Measurements from ENCODE around the gene CRTAC1.

DNA sequence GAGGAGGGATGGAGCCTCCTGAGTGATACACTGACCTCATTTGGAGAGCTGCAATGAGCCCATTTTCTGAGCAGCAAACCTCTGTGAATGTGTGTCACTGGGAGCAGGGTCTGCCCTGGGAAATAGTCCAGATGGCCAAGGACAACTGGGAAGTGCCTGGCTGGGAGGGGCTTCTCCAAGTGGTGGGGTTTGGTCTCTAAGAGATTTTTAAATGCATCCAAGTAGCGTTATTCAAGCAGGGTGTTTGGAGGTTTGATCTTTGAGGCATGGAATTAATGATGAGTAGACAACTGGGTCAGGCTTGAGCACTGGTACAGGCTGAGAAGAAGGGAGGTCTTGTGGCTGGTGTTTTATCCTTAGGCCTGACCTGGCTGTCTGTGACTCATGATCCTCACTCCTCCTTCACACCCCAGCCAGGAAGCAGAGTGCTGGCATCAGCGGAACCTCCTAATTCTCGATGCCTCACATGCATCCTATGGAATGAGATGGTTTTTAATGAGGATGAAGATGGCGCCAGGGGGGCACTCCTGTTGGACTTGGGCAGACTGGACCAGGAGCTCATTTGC lies 177.5 kb downstream of the CRTAC1 start:
- TF ChIP-seq JUN (IDR thresholded peaks at IDR 0.05) (no peak), SREBF2 (IDR thresholded peaks at IDR 0.05) (no peak), EP300 (IDR thresholded peaks at IDR 0.05) (no peak), NPAS2 (CRISPR knock-in tag; IDR thresholded peaks at IDR 0.05; ENCODE audit: borderline replicate concordance) (no peak)
- TF ChIP-seq, protein P1, sequence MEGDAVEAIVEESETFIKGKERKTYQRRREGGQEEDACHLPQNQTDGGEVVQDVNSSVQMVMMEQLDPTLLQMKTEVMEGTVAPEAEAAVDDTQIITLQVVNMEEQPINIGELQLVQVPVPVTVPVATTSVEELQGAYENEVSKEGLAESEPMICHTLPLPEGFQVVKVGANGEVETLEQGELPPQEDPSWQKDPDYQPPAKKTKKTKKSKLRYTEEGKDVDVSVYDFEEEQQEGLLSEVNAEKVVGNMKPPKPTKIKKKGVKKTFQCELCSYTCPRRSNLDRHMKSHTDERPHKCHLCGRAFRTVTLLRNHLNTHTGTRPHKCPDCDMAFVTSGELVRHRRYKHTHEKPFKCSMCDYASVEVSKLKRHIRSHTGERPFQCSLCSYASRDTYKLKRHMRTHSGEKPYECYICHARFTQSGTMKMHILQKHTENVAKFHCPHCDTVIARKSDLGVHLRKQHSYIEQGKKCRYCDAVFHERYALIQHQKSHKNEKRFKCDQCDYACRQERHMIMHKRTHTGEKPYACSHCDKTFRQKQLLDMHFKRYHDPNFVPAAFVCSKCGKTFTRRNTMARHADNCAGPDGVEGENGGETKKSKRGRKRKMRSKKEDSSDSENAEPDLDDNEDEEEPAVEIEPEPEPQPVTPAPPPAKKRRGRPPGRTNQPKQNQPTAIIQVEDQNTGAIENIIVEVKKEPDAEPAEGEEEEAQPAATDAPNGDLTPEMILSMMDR (IDR thresholded peaks at IDR 0.05), result no peak
- TF ChIP-seq, protein P2, sequence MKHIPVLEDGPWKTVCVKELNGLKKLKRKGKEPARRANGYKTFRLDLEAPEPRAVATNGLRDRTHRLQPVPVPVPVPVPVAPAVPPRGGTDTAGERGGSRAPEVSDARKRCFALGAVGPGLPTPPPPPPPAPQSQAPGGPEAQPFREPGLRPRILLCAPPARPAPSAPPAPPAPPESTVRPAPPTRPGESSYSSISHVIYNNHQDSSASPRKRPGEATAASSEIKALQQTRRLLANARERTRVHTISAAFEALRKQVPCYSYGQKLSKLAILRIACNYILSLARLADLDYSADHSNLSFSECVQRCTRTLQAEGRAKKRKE (CRISPR knock-in tag; IDR thresholded peaks at IDR 0.05; ENCODE audit: low read depth), result no peak
- TF ChIP-seq, protein P3, sequence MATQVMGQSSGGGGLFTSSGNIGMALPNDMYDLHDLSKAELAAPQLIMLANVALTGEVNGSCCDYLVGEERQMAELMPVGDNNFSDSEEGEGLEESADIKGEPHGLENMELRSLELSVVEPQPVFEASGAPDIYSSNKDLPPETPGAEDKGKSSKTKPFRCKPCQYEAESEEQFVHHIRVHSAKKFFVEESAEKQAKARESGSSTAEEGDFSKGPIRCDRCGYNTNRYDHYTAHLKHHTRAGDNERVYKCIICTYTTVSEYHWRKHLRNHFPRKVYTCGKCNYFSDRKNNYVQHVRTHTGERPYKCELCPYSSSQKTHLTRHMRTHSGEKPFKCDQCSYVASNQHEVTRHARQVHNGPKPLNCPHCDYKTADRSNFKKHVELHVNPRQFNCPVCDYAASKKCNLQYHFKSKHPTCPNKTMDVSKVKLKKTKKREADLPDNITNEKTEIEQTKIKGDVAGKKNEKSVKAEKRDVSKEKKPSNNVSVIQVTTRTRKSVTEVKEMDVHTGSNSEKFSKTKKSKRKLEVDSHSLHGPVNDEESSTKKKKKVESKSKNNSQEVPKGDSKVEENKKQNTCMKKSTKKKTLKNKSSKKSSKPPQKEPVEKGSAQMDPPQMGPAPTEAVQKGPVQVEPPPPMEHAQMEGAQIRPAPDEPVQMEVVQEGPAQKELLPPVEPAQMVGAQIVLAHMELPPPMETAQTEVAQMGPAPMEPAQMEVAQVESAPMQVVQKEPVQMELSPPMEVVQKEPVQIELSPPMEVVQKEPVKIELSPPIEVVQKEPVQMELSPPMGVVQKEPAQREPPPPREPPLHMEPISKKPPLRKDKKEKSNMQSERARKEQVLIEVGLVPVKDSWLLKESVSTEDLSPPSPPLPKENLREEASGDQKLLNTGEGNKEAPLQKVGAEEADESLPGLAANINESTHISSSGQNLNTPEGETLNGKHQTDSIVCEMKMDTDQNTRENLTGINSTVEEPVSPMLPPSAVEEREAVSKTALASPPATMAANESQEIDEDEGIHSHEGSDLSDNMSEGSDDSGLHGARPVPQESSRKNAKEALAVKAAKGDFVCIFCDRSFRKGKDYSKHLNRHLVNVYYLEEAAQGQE (IDR thresholded peaks at IDR 0.05), result no peak

Data from A549 (cell line).